ENCODE data around the gene GLI1.
A peak's percentile ranks its signal among the peaks of the same experiment; 100 is the strongest.

- TF ChIP-seq CTCF (IDR thresholded peaks at IDR 0.05; ENCODE audit: low read depth, low read length) (peak; percentile 7; the same call in 1 of the 2 replicates), EZH2phosphoT487 (IDR thresholded peaks at IDR 0.05; ENCODE audit: low read depth) (no peak)
Observed at GRCh38 chr12:57430112-57430930, 29.3 kb upstream of the GLI1 start.
